Measurements from ENCODE around the gene OR7G1. TPM values are rescaled to one million over a fixed set of nuclear protein-coding genes. Genes with fewer than 3 reads are reported as not detected.

OR7G1 gene
- total RNA-seq, 4 donors from 2014 or later, result not detected

Small RNAs within 50 kb of the gene (small RNA-seq; reads per million reads assigned to genes)
- not detected for gene OR1M4P

Other genes starting within 250 kb of the OR7G1 start
- 1 to 10 TPM in 1 of 4 donors, not detected in 3; 3.4 TPM for gene MUC16, start 105.4 kb downstream of the OR7G1 start, total RNA-seq
- not detected for gene OR1M1, start 28.7 kb downstream of the OR7G1 start, total RNA-seq
- gene OR7G2, start 8.3 kb downstream of the OR7G1 start, total RNA-seq, result not detected
- gene OR7G3, start 11.2 kb upstream of the OR7G1 start, total RNA-seq, result not detected
- 10 to 100 TPM; 18.0 to 20.0 (median 18.6) TPM for gene ZNF317, start 24.6 kb upstream of the OR7G1 start, total RNA-seq
- gene OR7D2, start 63.2 kb upstream of the OR7G1 start, total RNA-seq, result not detected
- not detected for gene OR7D4, start 103.8 kb upstream of the OR7G1 start, total RNA-seq
- gene OR7E24, start 135.2 kb upstream of the OR7G1 start, total RNA-seq, result not detected
- gene ZNF699, start 194.1 kb upstream of the OR7G1 start, total RNA-seq, result 10 to 100 TPM; 10.3 to 11.9 (median 11.4) TPM
- gene ZNF559, start 208.4 kb upstream of the OR7G1 start, total RNA-seq, result 10 to 100 TPM; 15.1 to 30.3 (median 22.2) TPM
- gene ZNF177, start 247.2 kb upstream of the OR7G1 start, total RNA-seq, result 1 to 10 TPM; 2.6 to 5.3 (median 3.4) TPM